GM21381 (cell line): ENCODE data around the gene GDPD2.

ENCODE experiments used
- ATAC-seq: cut with Tn5 transposase; IDR thresholded peaks from one replicate; pipeline ENCODE4 v1.9.1; 2021; ENCODE audit warnings: mild to moderate bottlenecking, moderate library complexity; ENCODE audit not compliant: unreplicated experiment

The GDPD2 gene

DNA sequence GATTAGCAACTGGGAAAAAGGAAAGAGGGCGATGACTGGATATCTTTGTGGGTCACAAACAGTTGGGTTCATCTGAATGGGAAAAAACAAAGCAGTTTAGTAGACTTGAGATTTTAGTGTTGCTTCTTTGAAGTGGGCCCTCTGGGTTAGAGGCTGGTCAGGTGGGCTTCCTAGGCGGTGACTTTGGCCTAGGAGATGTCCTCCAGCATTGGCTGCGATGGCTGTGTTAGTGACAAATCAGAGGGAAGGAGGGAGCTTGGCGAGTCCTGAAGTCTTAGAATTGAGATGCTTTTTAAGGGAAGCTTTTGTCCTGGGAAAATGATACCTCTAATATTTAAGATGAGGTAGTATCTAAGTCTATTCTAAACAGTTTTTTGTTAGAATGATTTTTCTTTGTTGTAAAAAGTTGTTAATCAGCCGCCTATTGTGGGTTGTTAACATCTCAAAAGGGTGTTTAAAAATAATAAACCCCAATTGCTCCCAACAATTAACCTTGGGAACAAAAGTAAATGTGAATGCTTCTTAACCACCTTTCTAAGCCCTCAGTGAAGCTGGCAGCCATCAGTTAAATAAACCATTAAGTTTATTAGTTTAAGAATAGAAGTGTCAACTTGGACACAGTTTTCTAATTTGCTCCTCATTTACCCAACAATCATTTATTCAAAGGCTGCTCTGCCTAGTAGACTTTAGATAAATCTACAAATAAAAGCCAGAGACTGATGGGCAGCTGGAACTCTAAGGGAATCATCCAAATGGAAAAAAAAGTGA lies 53.2 kb downstream of the GDPD2 start:
- no peak for ATAC-seq

DNA sequence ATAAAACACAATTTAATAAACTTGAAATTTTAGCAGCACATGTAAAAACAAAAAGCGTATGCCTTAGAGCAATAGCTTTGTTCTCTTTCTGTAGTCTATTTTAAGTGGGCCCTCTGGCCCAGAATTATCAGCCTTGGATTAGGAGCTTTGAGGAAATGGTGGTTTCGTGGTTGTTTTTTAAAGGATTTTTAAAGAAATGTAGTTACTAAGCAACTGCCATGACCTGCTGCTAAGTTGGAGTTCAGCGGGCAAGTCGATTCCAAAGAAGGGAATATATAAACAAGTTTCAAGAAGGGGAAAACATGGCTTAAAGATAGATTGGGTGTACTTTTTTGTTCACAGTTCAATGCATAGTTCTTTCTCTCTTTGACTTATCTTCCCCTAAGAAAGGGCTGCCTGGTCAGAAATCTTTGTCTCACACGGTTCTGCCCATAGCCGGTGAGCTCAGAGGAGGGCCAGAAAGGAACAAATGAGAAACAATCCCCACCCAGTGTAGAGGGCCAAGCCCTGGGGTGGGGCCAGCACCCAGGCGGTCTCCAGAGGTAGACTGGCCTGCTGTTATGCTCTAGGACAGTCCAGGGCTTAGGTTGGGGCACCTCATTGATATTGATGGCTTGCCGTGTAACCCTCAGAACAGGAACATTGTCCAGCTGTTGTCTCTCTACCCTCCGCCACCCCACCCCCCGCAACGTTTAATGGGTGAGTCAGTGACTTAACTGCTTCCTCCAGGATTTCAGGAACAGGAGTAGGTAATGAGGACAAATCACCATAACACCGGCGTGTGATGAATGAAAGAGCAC lies 54.0 kb downstream of the GDPD2 start:
- ATAC-seq: no peak

DNA sequence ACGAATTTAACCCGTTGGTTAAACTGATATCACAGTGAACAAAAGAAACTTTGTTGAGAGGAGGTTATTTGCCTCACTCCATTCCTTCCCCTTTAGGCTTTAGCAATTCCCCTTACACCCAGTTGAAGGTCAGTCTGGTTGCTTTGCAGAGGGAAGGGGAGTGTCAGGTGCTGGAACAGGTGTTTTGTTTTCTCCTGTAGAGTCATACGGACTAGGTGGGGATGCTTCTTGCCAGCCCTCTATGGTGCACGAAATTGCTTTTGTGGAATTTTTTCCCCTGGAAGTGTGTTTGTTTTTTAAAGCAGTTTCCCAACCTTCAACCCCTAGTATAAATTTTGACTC lies 54.6 kb downstream of the GDPD2 start:
- ATAC-seq: no peak

DNA sequence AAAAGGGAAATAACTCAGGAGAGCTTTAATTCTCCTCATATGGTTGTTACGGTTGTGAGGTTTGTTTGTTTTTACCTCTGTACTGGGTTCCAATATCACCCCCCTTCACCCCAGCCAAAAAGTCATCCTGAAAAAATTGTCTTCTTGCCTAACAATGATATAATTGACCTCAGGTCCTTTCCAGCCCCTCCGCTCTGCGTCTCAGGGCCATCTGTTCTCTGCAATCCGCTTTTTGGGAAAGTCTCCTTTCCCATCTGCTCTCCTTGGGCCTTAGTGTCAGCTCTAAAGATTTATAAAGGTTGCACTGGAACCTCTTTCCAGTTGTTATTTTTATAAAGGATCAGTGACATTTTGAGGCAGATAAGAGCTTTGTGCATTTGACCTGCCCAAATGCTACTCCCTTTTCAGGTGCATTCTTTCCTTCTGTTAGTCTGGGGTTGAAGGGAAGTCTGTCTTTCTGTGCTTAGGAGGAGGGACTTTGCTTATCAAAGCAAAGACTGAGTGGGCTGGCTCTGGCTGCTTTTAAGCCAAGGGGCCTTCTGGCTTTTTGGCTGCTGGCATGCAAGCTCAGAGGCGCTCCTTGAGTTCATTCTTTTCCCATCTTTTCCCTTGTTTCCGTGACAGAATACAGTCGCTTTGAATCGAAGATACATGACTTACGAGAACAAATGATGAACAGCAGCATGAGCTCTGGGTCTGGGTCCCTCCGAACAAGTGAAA lies 55.6 kb downstream of the GDPD2 start:
- ATAC-seq: no peak

DNA sequence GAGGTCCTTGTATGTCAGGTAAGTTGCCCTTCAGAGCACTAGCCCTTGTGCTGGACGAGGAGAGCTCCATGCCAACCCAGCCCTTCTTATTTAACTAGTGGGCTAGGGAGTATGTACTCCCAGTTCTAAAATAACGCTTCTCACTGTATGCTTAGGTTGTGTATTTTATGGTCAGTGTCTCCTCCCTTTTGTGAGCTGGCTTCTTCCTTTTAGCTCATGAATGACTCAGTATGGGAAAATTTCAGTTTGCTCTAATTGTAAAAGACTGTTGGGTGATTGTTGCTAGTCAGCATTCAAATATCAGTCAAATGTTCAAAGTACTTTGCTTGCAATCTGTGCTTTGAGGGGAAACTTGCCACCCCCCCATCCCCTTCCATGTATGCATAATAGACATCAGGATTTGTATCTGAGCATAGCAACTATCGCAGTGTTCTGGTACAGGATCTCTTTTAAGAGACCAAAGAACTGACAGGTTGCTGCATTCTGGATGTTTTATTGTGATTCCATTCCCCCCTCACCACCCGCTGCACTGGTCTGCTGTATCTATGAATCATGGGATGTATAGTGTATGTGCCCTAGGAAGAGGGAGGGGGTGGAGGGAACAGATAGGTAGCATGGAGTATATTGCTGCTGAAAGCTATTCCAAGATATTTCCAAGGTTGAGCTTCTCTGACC lies 56.3 kb downstream of the GDPD2 start:
- no peak for ATAC-seq

DNA sequence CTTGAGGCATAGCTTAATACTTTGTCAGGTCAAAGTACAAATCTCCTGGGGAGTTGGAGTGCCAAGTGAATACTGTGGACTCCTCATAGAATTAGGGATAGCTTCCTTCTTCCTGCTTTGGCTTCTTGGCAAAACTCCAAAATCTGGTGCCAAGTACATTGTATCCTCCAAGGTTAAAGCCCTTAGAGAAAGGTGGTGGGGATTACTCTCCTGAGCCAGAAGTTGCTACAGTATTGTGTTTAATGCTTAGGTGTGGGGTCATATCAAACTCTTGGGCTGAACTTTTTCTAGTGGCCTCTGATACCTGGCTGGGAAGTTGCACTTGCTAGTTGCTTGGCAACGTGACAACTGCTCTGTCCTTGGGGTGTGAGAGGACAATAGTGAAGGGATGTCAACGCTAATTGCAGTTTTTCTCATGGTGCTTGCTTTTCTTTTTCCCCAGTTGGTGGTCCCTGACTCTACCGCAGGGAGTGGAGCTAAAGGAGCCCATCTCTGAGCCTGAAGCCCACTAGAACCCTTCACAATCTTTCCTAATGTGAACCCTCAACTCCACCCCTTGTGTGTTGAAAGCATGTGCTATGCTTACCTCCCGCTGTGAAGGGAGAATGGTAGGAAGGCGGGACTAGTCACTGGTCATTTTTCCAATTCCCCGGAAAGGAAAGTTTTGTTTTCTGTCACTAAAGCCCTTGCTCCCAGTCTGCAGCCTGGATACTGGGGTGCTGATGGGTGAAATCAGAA lies 57.0 kb downstream of the GDPD2 start:
- no peak for ATAC-seq

DNA sequence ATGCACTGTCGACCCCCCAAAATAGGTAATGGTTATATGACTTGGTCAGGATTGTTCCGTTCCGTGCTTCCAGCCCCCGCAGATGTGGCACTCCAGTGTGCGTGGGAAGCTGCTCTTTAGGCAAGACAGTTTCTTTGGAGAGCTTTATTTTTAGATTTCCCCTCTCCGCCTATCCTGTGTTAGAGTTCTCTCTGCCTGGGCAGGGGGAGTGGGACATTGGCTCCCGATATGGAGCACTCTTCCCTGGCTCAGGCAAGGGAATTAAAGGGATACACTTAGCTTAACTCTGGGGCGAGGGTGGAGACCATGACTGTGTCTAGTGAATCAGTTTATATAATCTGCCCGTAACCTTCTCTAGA lies 57.5 kb downstream of the GDPD2 start:
- ATAC-seq: no peak

DNA sequence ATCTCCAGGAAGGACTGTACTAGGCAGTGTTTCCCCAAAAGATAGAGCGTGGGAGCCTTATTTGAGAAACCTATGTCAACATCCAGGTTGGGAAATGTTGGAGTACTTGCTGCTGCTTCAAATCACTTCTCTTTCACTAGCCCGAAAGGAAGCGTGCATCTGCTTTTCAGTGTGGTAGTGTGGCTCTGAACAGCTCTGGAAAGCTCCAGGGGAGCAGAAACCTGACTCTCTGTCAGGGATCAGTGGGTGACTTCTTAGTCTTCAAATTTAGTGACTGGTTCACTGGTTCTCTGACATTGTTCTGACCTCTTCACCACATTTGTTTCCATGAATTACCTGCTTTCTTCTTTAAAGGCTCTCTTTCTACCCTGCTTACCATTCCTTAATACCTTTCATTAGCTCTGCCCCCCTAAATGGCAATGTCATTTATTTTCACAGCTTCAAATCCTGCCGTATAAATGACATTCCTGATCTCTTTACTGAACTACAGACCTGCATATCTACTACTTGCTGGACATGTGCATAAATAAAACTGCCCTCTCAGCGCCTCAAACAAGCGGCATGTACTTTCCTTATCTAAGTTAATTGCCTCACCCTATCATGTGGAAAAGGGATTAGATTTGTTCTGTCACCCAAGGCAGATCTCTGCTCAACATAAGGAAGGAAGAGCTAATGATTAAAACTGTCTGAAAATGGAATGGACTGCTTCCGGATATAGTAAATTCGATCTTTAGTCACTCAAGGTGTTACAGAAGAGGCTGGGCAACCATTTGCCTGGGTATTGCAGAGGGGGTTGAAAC lies 58.6 kb downstream of the GDPD2 start:
- ATAC-seq: no peak

DNA sequence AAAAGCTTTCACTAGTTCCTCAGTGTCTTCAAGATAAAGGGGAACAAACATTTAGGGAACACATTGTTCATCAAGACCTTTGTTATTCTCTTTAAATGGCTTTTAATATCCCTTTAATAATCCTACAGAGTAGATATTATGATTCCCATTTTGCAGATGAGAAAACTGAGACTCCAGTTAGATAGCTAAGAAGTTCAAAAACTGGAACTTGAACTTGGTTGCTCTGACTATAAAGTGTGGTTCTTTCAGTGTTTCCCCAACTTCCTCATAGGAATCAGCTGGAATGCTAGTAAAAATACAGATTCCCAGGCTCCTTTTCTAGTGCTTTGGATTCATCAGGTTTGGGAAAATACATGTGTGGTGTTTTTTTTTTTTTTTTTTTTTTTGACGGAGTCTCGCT lies 59.2 kb downstream of the GDPD2 start:
- ATAC-seq: no peak
